ENCODE measurements around the gene PRPS1L1. TPM values are rescaled to one million over a fixed set of nuclear protein-coding genes. Genes with fewer than 3 reads are reported as not detected.

PRPS1L1 gene
- total RNA-seq, 1 experiment from 2014 or later: not detected

DNA sequence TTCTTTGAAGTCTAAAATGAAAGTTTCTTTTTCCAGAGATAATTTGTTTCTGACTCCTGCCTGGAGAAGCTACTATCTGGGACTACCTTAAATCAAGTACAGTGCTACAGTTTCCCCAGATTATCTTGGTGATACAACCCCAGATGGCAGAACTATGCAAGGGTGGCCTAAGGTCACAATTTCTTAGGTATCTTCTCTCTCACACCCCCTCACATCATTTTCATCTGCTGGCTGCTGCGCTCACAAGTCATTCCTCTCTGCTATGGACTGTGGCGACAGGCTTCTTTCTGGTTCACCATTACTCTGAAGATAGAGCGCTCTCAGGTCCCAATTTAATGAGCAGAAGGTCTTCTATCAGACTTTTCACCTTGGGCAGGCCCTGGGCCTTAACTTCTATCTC, 9.1 kb upstream of the PRPS1L1 start:
- no peak for DNase-seq
- Mint-ChIP-seq H3K4me3 (ENCODE audit: unreplicated experiment) (no peak overlapping the region), H3K27ac (ENCODE audit: unreplicated experiment) (no peak overlapping the region), H3K27me3 (ENCODE audit: insufficient read depth, unreplicated experiment) (no peaks in the 10 kb centered on the region), H3K4me1 (ENCODE audit: low read depth, unreplicated experiment) (no peaks in the 10 kb centered on the region), H3K9me3 (ENCODE audit: unreplicated experiment) (no peaks in the 10 kb centered on the region), H3K36me3 (ENCODE audit: insufficient read depth, unreplicated experiment) (no peaks in the 10 kb centered on the region)
- CTCF ChIA-PET: no interaction called here
- intact Hi-C loops (cut with micrococcal nuclease; ENCODE audit: unreplicated experiment): no loop called here
- Histone ChIP-seq H3K9me3 (no peaks in the 10 kb centered on the region), H3K4me3 (ENCODE audit: low read depth, low read length) (no peak overlapping the region), H3K4me1 (no peaks in the 10 kb centered on the region), H3K36me3 (ENCODE audit: control insufficient read depth, insufficient read depth, low read length) (no peaks in the 10 kb centered on the region), H3K27me3 (replicated peaks; ENCODE audit: control insufficient read depth, insufficient read depth, low read length) (no peaks in the 10 kb centered on the region)
- BruUV-seq (replicated peaks): no TSS peak
- POLR2A ChIA-PET: no interaction called here
- TF ChIP-seq, protein P1, sequence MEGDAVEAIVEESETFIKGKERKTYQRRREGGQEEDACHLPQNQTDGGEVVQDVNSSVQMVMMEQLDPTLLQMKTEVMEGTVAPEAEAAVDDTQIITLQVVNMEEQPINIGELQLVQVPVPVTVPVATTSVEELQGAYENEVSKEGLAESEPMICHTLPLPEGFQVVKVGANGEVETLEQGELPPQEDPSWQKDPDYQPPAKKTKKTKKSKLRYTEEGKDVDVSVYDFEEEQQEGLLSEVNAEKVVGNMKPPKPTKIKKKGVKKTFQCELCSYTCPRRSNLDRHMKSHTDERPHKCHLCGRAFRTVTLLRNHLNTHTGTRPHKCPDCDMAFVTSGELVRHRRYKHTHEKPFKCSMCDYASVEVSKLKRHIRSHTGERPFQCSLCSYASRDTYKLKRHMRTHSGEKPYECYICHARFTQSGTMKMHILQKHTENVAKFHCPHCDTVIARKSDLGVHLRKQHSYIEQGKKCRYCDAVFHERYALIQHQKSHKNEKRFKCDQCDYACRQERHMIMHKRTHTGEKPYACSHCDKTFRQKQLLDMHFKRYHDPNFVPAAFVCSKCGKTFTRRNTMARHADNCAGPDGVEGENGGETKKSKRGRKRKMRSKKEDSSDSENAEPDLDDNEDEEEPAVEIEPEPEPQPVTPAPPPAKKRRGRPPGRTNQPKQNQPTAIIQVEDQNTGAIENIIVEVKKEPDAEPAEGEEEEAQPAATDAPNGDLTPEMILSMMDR (IDR thresholded peaks at IDR 0.05; ENCODE audit: insufficient read depth in 1 of 2, low read depth in 1 of 2, low read length in 1 of 2, severe bottlenecking in 1 of 2, unreplicated experiment in 1 of 2): no peak

DNA sequence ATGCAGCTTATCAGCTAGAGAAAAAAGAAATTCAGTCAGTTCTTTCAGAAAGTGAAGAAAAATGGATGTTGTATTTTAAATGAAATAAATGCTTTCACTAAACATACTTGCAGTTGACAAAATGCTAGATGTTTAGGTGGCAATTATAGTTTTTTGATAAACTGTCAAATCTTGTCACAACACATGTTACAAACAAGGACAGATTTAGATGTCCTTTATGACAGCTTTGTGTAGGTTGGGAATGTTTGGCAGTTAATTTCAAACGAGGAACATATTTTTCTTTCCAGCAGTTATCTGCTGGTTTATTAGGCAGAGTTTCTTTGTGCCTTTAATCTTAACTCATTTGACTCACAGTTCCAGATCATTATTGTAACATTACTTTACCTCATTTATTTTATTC, 3.1 kb upstream of the PRPS1L1 start:
- no peaks in the 10 kb centered on the region for H3K27me3 ChIP-seq (replicated peaks; ENCODE audit: control insufficient read depth, insufficient read depth, low read length)
- H3K27me3 Mint-ChIP-seq (ENCODE audit: insufficient read depth, unreplicated experiment): no peaks in the 10 kb centered on the region
- no peak for DNase-seq
- no peak overlapping the region for H3K4me3 Mint-ChIP-seq (ENCODE audit: unreplicated experiment)
- intact Hi-C loops (cut with micrococcal nuclease; ENCODE audit: unreplicated experiment): no loop called here
- no peaks in the 10 kb centered on the region for H3K36me3 Mint-ChIP-seq (ENCODE audit: insufficient read depth, unreplicated experiment)
- no peak overlapping the region for H3K27ac Mint-ChIP-seq (ENCODE audit: unreplicated experiment)
- H3K9me3 ChIP-seq: no peaks in the 10 kb centered on the region
- no peaks in the 10 kb centered on the region for H3K9me3 Mint-ChIP-seq (ENCODE audit: unreplicated experiment)
- BruUV-seq (replicated peaks): no TSS peak
- TF ChIP-seq, protein P1 (IDR thresholded peaks at IDR 0.05; ENCODE audit: insufficient read depth in 1 of 2, low read depth in 1 of 2, low read length in 1 of 2, severe bottlenecking in 1 of 2, unreplicated experiment in 1 of 2): no peak
- ChIA-PET POLR2A (interaction anchor here (0.5 kb wide), 1 partner anchor 527 kb away, joined by 4 read pairs; no protein-coding TSS in a partner anchor), CTCF (no interaction called here)
- H3K4me1 ChIP-seq: no peaks in the 10 kb centered on the region
- H3K4me3 ChIP-seq (ENCODE audit: low read depth, low read length): no peak overlapping the region
- H3K4me1 Mint-ChIP-seq (ENCODE audit: low read depth, unreplicated experiment): no peaks in the 10 kb centered on the region
- H3K36me3 ChIP-seq (ENCODE audit: control insufficient read depth, insufficient read depth, low read length): no peaks in the 10 kb centered on the region

DNA sequence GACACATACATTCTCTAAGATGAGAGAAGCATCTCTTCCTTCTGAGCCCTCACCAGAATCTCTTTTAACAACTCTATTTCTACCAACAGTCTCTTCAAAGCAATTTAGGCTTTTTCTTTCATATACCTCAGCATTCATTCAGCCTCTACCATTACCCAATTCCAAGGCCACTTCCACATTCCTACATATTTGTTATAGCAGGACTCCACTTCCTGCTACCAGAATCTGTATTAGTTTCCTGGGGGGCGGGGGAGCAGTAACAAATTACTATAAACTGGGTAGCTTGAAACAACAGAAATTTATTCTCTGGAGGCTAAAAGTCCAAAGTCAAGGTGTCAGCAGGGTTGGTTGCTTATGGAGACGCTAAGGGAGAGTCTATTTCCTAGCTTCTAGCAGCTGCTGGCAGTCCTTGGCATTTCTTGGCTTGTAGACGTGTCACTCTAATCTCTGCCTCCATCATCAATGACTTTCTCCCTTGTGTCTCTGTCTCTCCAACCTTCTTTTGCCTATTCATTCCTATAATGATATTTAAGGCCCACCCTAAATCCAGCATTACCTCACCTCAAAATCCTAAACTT, 7.4 kb downstream of the PRPS1L1 start:
- Histone ChIP-seq H3K9me3 (no peaks in the 10 kb centered on the region), H3K4me1 (peaks cover 9% of the 10 kb centered on the region; the same call in 1 of the 2 replicates), H3K27me3 (replicated peaks; ENCODE audit: control insufficient read depth, insufficient read depth, low read length) (no peaks in the 10 kb centered on the region), H3K36me3 (ENCODE audit: control insufficient read depth, insufficient read depth, low read length) (no peaks in the 10 kb centered on the region), H3K4me3 (ENCODE audit: low read depth, low read length) (no peak overlapping the region)
- H3K27me3 Mint-ChIP-seq (ENCODE audit: insufficient read depth, unreplicated experiment): peaks cover 2% of the 10 kb centered on the region
- CTCF ChIA-PET: no interaction called here
- no peak overlapping the region for H3K27ac Mint-ChIP-seq (ENCODE audit: unreplicated experiment)
- BruUV-seq (replicated peaks): no TSS peak
- TF ChIP-seq, protein P1 (IDR thresholded peaks at IDR 0.05; ENCODE audit: insufficient read depth in 1 of 2, low read depth in 1 of 2, low read length in 1 of 2, severe bottlenecking in 1 of 2, unreplicated experiment in 1 of 2): no peak
- no peaks in the 10 kb centered on the region for H3K4me1 Mint-ChIP-seq (ENCODE audit: low read depth, unreplicated experiment)
- H3K4me3 Mint-ChIP-seq (ENCODE audit: unreplicated experiment): no peak overlapping the region
- no peaks in the 10 kb centered on the region for H3K9me3 Mint-ChIP-seq (ENCODE audit: unreplicated experiment)
- no peak for DNase-seq
- intact Hi-C loops (cut with micrococcal nuclease; ENCODE audit: unreplicated experiment): no loop called here
- no peaks in the 10 kb centered on the region for H3K36me3 Mint-ChIP-seq (ENCODE audit: insufficient read depth, unreplicated experiment)
- POLR2A ChIA-PET: no interaction called here

All from Caco-2 (cell line).